PC-9 (cell line): ENCODE results near the gene CDON. TPM values are rescaled to one million over a fixed set of nuclear protein-coding genes. Genes with fewer than 3 reads are reported as not detected.

Experiments
- BruUV-seq: library from RNA; stranded (reverse); fragments of 400-500 nt; replicated peaks from 2 replicates; lab custom pipeline; 2021; lab: Mats Ljungman, UMichigan
- CTCF ChIA-PET: fragments of 300-600 bp; sonication (Branson Sonifier 250); formaldehyde crosslinking; loops from one replicate; lab custom pipeline; 2022; ENCODE audit warnings: antibody characterized with exemption; lab: Charles Lee
- POLR2A ChIA-PET: fragments of 300-600 bp; sonication (Branson Sonifier 250); formaldehyde crosslinking; loops from one replicate; lab custom pipeline; 2022; ENCODE audit warnings: antibody characterized with exemption; ENCODE audit not compliant: unreplicated experiment; lab: Charles Lee
- DNase-seq, 2 experiments: peaks; one replicate each; pipeline versions ENCODE4 v3.0.0 to v3.0.0-alpha.2; 2015 to 2022; ENCODE audit warnings: mixed read lengths in 1 of 2
- H2AFZ ChIP-seq: fragments of 200-600 bp; sonication (generic); 2 replicates; pipeline ENCODE4 v1.8.1; 2017; ENCODE audit warnings: antibody characterized with exemption
- H3F3A ChIP-seq: fragments of 200-600 bp; sonication (generic); 2 replicates; pipeline ENCODE4 v1.8.1; 2017; ENCODE audit warnings: antibody characterized with exemption, mild to moderate bottlenecking, low read depth; ENCODE audit not compliant: insufficient read depth
- H3K27ac ChIP-seq: fragments of 200-600 bp; sonication (generic); 2 replicates; pipeline ENCODE4 v1.6.1; 2016; ENCODE audit warnings: mixed run types
- H3K27me3 ChIP-seq: fragments of 200-600 bp; sonication (generic); 2 replicates; pipeline ENCODE4 v1.6.1; 2016; ENCODE audit warnings: low read depth, mixed run types; ENCODE audit not compliant: insufficient read depth
- H3K36me3 ChIP-seq: fragments of 200-600 bp; sonication (generic); 2 replicates; pipeline ENCODE4 v1.6.1; 2016; ENCODE audit warnings: low read depth, mixed run types
- H3K4me1 ChIP-seq: fragments of 200-600 bp; sonication (generic); replicated peaks from 2 replicates; pipeline ENCODE4 v1.6.1; 2016; ENCODE audit warnings: mixed run types; ENCODE audit not compliant: insufficient read depth
- H3K4me2 ChIP-seq: fragments of 200-600 bp; sonication (generic); 2 replicates; pipeline ENCODE4 v1.6.1; 2017; ENCODE audit warnings: mixed run types
- H3K4me3 ChIP-seq: fragments of 200-600 bp; sonication (generic); 2 replicates; pipeline ENCODE4 v1.6.1; 2016; ENCODE audit warnings: mixed run types
- H3K79me2 ChIP-seq: fragments of 200-600 bp; sonication (generic); 2 replicates; pipeline ENCODE4 v1.6.1; 2017; ENCODE audit warnings: low read depth, mixed run types
- H3K9me2 ChIP-seq: fragments of 200-600 bp; sonication (generic); 2 replicates; pipeline ENCODE4 v1.8.1; 2017; ENCODE audit warnings: mild to moderate bottlenecking; ENCODE audit not compliant: insufficient read depth
- H3K9me3 ChIP-seq: fragments of 200-600 bp; sonication (generic); 2 replicates; pipeline ENCODE4 v1.8.1; 2016; ENCODE audit warnings: low read depth; ENCODE audit not compliant: insufficient read depth
- H4K20me1 ChIP-seq: fragments of 200-600 bp; sonication (generic); 2 replicates; pipeline ENCODE4 v1.8.1; 2017; ENCODE audit not compliant: insufficient read depth
- EZH2 ChIP-seq: fragments of 200-600 bp; sonication (generic); IDR thresholded peaks from 2 replicates; pipeline ENCODE4 v1.8.0; 2017; ENCODE audit warnings: antibody characterized with exemption, low read depth
- intact Hi-C: fragments of 100-400 bp; cut with micrococcal nuclease; formaldehyde crosslinking; loops from one replicate; pipeline ENCODE4 v1.10.0; 2022; ENCODE audit not compliant: unreplicated experiment
- total RNA-seq: library from RNA; stranded (reverse); gene quantifications from 2 replicates; pipeline ENCODE4 v1.2.3, GENCODE V29; 2021
- TF ChIP-seq, protein P1 (sequence below): fragments of 200-600 bp; sonication (generic); conservative IDR thresholded peaks from 2 replicates; pipeline ENCODE4 v1.6.1; 2017; ENCODE audit warnings: mixed run types, antibody characterized with exemption, mild to moderate bottlenecking, moderate library complexity

CDON gene
- total RNA-seq, 1 experiment from 2014 or later, result 10.0 TPM

DNA sequence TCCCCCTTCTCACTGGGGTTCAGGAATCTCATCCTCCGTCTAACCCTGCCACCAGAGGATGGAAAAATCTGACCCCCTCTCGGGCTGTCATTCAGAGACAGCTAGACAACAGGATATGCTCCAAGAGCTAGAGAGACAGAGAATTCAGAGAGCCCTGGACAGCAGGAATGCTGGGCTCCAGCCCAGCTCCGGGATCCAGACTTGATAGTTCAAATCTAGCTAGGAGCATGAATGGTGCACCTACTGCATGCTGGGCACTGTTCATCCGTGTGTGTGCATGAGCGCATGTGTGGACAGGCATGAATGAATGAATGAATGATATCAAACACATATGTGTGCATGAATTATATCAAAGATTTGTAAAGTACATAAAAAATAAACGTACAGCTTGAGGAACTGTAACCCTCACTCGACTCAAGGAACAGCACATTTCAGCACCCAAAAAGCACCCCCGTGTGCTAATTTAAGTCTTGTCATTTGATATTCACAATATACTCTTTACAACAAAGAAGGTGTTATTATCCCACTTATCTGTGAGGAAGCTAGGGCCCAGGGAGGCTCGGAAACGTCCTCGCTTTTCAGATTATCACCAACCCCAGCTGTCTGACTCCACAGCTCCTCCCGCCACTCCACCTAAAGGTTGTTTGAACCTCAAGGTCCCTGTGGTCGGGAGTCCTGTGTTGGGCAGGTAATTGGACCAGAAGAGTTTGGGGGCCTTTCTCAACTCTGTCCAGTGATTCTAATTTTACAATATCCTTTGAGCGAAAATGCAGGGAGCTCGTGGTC lies 117.5 kb downstream of the CDON start:
- Histone ChIP-seq H3K27ac (no peak overlapping the region), H3K79me2 (no peaks in the 10 kb centered on the region), H3K36me3 (no peaks in the 10 kb centered on the region), H2AFZ (no peak overlapping the region), H3F3A (no peaks in the 10 kb centered on the region), H4K20me1 (no peaks in the 10 kb centered on the region), H3K4me2 (no peak overlapping the region), H3K9me3 (no peaks in the 10 kb centered on the region), H3K4me3 (no peak overlapping the region), H3K27me3 (no peaks in the 10 kb centered on the region), H3K4me1 (no peaks in the 10 kb centered on the region), H3K9me2 (no peaks in the 10 kb centered on the region)
- ChIA-PET POLR2A (no interaction called here), CTCF (no interaction called here)
- DNase-seq, result no peak
- intact Hi-C loops, result no loop called here
- no peak for TF ChIP-seq EZH2
- TF ChIP-seq, protein P1, sequence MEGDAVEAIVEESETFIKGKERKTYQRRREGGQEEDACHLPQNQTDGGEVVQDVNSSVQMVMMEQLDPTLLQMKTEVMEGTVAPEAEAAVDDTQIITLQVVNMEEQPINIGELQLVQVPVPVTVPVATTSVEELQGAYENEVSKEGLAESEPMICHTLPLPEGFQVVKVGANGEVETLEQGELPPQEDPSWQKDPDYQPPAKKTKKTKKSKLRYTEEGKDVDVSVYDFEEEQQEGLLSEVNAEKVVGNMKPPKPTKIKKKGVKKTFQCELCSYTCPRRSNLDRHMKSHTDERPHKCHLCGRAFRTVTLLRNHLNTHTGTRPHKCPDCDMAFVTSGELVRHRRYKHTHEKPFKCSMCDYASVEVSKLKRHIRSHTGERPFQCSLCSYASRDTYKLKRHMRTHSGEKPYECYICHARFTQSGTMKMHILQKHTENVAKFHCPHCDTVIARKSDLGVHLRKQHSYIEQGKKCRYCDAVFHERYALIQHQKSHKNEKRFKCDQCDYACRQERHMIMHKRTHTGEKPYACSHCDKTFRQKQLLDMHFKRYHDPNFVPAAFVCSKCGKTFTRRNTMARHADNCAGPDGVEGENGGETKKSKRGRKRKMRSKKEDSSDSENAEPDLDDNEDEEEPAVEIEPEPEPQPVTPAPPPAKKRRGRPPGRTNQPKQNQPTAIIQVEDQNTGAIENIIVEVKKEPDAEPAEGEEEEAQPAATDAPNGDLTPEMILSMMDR, result no peak
- BruUV-seq, result no TSS peak

DNA sequence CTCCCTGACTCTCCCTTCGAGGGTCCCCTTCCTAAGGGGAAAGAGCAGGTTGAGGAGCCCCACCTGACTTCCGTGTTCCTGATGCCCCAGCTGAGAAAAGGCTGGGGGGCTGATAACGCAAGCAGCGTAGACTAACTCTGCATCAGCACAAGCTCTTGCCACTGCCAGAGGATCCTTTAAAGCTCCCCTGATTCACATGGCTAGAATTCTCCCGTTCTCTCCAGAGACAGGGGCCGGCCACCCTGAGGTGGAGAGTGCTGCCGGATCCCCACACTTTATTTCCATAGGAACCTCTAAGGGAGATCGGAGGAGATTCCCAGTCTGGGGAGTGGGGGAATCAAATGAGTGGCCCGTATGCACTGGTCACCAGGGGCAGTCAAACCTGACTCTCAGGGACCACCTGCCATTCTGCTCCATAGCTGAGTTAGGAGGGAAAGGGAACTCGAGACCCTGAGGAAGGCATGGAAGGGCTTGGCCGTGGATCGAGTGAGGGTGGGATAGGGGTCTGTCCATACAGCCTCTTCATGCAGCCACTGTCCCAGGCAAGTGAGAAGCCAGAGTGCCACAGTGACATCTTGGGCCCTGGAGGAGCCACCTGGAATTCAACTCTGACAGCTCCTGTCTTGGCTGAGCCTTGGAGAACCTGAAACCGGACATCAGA lies 118.2 kb downstream of the CDON start:
- Histone ChIP-seq H3K9me2 (no peaks in the 10 kb centered on the region), H3K79me2 (no peaks in the 10 kb centered on the region), H3K27me3 (no peaks in the 10 kb centered on the region), H3K27ac (no peak overlapping the region), H4K20me1 (no peaks in the 10 kb centered on the region), H3K9me3 (no peaks in the 10 kb centered on the region), H3K4me2 (no peak overlapping the region), H3F3A (no peaks in the 10 kb centered on the region), H3K36me3 (no peaks in the 10 kb centered on the region), H3K4me1 (no peaks in the 10 kb centered on the region), H2AFZ (no peak overlapping the region), H3K4me3 (no peak overlapping the region)
- TF ChIP-seq, protein P1, result no peak
- TF ChIP-seq EZH2, result no peak
- intact Hi-C loops, result loop anchor here (5.0 kb wide), 1 partner anchor 118 kb away; the partner anchor contains the start of gene CDON
- no TSS peak for BruUV-seq
- ChIA-PET POLR2A (no interaction called here), CTCF (no interaction called here)
- DNase-seq, result no peak

DNA sequence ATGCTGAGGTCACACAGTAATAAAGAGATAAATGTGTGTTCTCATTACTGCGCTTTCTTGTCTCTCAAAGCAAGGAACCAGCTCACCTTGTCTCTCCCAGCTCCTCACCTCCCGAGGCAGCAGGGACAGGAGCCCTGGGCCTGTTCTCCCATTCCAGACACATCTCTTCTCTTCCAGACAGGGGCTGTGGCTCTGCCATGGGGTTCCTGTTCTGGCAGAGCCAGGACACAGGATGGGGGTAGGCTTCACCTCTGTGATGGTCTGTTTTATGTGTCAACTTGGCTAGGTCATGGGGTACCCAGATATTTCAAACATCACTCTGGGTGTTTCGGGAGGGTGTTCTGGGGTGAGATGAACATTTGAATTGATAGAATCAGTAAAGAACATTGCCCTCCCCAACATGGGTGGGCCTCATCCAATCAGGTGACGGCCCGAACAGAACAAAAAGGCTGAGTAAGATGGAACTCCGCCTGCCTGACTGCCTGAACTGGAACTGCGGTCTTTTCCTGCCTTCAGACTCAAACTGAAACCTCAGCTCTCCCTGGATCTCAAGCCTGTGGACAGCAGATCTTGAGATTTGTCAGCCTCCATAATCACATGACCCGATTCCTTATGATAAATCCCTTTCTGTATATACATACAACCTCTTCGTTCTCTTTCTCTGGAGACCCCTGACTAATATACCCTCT lies 118.9 kb downstream of the CDON start:
- Histone ChIP-seq H3K9me3 (no peaks in the 10 kb centered on the region), H2AFZ (no peak overlapping the region), H3K36me3 (no peaks in the 10 kb centered on the region), H3K9me2 (no peaks in the 10 kb centered on the region), H3K4me3 (no peak overlapping the region), H3F3A (no peaks in the 10 kb centered on the region), H4K20me1 (no peaks in the 10 kb centered on the region), H3K4me2 (no peak overlapping the region), H3K27ac (no peak overlapping the region), H3K4me1 (no peaks in the 10 kb centered on the region), H3K79me2 (no peaks in the 10 kb centered on the region), H3K27me3 (no peaks in the 10 kb centered on the region)
- ChIA-PET POLR2A (no interaction called here), CTCF (no interaction called here)
- TF ChIP-seq, protein P1, result no peak
- no peak for TF ChIP-seq EZH2
- intact Hi-C loops, result loop anchor here (5.0 kb wide), 1 partner anchor 118 kb away; the partner anchor contains the start of gene CDON
- BruUV-seq, result no TSS peak
- no peak for DNase-seq
